ENCODE measurements around the gene ARID3A.
"Not testable (repeated sequence)": the region's sequence is repeated elsewhere in the genome, so short reads cannot be mapped to it uniquely, and the experiment has no call there.

Gene ARID3A

GRCh38 chr19:925526-926322, at the start of gene ARID3A:
TSS of gene ARID3A (plus strand) at chr19:926035. CDS start at chr19:929529, 3,494 bp downstream.
- peak; percentile 52 to 89 (median 68) for DNase-seq

- no peak for DNase-seq
Observed at GRCh38 chr19:876089-876488, 49.7 kb upstream of the ARID3A start.

DNA sequence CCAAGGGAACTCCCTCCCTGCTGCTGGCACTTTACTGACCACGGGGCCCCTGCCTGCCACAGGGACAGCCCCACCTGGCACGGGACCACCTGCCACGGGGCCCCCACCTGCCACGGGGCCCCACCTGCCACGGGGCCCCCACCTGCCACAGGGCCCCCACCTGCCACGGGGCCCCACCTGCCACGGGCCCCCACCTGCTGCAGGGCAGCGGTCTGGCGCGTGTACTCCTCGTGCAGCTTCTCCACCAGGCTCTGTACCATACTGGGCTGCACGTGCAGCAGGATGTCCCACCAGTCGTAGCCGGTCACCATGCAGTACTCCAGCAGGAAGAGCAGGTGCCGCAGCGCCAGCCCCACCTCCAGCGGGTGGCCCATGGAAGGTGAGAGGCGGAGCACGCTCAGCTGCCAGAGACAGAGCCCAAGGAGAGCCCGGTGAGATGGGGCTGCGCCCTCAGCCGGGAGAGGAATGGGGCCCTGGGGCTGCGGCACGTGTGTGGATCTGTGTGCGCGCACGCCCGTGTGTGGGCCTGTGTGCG, 49.0 kb upstream of the ARID3A start:
- no peak for DNase-seq

DNA sequence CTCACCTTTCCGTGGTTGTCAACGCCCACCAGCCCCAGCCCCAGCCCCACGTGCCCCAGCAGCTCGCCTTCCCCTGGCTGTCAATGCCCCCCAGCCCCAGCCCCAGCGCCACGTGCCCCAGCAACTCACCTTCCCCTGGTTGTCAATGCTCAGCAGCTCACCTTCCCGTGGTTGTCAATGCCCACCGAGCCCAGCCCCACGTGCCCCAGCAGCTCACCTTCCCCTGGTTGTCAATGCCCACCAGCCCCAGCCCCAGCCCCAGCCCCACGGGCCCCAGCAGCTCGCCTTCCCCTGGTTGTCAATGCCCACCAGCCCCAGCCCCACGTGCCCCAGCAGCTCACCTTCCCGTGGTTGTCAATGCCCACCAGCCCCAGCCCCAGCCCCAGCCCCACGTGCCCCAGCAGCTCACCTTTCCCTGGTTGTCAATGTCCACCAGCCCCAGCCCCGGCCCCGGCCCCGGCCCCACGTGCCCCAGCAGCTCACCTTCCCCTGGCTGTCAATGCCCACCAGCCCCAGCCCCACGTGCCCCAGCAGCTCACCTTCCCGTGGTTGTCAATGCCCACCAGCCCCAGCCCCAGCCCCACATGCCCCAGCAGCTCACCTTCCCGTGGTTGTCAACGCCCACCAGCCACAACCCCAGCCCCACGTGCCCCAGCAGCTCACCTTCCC, 47.7 kb upstream of the ARID3A start:
- DNase-seq, result not testable (repeated sequence)

DNA sequence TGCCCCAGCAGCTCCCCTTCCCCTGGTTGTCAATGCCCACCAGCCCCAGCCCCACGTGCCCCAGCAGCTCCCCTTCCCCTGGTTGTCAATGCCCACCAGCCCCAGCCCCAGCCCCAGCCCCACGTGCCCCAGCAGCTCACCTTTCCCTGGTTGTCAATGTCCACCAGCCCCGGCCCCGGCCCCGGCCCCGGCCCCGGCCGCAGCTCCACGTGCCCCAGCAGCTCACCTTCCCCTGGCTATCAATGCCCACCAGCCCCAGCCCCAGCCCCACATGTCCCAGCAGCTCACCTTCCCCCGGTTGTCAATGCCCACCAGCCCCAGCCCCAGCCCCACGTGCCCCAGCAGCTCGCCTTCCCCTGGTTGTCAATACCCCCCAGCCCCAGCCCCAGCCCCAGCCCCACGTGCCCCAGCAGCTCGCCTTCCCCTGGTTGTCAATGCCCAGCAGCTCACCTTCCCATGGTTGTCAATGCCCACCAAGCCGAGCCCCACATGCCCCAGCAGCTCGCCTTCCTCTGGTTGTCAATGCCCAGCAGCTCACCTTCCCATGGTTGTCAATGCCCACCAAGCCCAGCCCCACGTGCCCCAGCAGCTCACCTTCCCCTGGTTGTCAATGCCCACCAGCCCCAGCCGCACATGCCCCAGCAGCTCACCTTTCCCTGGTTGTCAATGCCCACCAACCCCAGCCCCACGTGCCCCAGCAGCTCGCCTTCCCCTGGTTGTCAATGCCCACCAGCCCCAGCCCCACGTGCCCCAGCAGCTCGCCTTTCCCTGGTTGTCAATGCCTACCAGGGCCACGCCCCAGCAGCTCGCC, 46.9 kb upstream of the ARID3A start:
- DNase-seq, result not testable (repeated sequence)

DNA sequence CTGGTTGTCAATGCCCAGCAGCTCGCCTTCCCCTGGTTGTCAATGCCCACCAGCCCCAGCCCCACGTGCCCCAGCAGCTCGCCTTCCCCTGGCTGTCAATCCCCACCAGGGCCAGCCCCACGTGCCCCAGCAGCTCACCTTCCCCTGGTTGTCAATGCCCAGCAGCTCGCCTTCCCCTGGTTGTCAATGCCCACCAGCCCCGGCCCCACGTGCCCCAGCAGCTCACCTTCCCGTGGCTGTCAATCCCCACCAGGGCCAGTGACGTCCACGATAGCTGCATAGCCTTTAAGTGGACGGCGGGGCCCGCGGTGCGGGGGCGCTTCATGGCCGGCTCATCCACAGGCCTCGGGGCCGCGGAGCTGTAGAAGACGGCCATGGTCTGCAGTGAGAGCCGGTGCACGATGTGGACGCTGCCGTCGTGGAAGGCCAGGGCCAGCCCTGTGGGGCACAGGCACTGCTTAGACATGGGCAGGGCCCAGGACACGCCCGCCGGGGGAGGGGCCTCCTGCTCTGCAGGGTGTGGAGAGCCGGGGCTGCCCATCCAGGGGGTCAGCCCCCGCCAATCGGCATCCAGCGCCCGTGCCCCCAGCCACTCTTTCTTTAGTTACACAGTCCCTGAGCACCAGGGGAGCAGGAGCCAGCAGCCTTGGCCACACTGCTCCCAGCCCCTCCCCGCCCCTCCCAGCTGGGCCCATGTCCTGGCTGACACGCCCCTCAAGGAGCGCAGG, 46.0 kb upstream of the ARID3A start:
- DNase-seq, result no peak

- DNase-seq, result no peak
Observed at GRCh38 chr19:881385-882071, 44.3 kb upstream of the ARID3A start.

DNA sequence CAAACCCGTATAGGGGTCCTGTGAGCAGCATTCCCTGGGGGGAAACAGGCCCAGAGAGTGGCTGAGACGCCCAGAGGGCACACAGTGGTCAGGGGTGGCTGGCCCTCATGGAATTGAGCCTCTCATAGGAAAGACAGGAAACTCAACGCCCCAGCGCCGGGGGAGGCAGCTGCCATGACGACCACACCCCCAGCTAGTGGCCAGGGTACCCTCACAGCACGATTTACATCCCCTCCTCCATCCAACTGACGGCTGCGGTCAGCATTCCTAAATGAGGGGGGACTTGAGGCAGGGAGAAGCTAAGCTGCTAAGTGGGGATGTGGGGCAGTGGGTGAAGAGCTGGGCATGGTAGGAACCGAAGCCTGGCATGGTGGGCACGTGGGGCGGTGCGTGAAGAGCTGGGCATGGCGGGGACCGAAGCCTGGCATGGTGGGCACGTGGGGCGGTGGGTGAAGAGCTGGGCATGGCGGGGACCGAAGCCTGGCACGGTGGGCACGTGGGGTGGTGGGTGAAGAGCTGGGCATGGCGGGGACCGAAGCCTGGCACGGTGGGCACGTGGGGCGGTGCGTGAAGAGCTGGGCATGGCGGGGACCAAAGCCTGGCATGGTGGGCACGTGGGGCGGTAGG, 42.9 kb upstream of the ARID3A start:
- DNase-seq, result no peak

DNA sequence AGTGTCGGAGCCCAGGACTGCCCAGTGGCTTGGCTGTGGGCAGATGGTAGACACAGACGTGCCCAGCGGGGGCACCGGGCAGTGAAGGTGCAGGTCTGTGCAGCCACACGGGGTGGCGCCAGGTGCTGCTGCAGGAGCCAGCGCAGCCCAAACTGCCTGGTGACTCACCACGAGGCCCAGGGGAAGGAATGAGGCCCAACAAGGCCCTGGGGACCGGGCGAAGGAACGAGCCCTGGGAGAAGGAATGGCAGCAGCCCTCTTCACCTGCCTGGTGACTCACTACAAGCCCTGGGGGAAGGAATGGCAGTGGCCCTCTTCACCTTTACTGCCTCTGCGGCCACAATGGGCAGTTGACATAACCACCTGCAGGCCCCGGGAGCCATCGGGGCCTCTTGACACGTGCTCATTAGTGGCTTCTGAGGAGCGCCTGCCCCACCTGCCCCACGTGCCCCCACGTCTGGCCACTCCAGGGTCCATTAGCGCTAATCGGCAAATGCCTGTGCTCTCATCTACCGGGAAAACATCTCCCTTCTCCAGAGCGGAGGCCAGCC, 42.1 kb upstream of the ARID3A start:
- no peak for DNase-seq

- no peak for DNase-seq
Observed at GRCh38 chr19:884420-885211, 41.2 kb upstream of the ARID3A start.

GRCh38 chr19:885536-886224, 40.2 kb upstream of the ARID3A start:
- DNase-seq, result no peak

GRCh38 chr19:887072-887471, 38.8 kb upstream of the ARID3A start:
- no peak for DNase-seq

DNA sequence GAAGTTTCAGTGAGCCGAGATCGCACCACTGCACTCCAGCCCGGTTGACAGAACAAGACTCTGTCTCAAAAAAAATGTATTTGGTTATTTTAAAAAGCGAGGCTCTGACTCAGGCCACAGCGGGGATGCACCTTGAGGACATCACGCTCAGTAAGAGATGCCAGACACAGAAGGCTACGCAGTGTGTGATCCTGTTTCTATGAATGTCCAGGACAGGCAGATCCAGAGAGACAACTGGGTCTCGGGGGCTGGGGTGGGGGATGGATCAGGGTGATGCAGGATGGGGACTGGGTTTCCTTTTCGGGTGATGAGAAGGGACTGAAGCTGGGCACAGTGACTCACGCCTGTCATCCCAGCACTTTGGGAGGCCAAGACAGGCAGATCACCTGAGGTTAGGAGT, 38.2 kb upstream of the ARID3A start:
- DNase-seq, result no peak

DNA sequence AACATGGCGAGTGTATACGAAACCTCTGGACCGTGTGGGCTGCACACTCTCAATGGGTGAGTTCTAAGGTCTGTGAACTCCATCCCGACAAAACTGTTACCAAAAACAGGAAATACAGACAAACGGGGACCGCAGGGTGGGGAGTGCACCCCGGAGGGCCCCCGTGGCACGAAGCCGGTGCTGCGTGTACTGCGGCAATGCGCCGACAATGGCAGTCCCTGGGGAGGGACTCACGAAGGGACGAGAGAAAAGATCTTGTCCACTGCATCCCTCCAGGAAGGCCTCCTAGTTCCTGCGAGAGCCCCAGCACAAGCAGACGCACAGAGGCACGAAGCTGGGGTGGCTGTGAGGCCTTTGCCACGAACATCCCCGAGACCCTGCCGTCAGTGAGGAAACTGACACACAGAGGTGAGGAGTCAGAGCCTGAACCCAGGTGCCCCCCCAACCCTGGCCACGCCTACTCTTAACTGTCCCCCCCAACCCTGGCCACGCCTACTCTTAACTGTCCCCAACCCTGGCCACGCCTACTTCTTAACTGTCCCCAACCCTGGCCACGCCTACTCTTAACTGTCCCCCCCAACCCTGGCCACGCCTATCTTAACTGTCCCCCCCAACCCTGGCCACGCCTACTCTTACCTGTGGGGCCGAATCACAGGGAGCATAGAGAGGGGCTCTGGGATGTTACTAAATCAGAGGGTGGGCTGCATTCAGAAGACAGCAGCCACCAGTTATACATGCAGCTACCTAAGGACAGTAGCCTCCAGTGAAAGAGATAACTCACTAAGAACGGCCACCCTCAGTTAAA, 37.1 kb upstream of the ARID3A start:
- DNase-seq, result peak in 5 of 6 experiments; percentile 25 to 53 (median 31)

GRCh38 chr19:889662-890295, 36.1 kb upstream of the ARID3A start:
- no peak for DNase-seq

- no peak for DNase-seq
Observed at GRCh38 chr19:890831-891230, 35.0 kb upstream of the ARID3A start.

DNA sequence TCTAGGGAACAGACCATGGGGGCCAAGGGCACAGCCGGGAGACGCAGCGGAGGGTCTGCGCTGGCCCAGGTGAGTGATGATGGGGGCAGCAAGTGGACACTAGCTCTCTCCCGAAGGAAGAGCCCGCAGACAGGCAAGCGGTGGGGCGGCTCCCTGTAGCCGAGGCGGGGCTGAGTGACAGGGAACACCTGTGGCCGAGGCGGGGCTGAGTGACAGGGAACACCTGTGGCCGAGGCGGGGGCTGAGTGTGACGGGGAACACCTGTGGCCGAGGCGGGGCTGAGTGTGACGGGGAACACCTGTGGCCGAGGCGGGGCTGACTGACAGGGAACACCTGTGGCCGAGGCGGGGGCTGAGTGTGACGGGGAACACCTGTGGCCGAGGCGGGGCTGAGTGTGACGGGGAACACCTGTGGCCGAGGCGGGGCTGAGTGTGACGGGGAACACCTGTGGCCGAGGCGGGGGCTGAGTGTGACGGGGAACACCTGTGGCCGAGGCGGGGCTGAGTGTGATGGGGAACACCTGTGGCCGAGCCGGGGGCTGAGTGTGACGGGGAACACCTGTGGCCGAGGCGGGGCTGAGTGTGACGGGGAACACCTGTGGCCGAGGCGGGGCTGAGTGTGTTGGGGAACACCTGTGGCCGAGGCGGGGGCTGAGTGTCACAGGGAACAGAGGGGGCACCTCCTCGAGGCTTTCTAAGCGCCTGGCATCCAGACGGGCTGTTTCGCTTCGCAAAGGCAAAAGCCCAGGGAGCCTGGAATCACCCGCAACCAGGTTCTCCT, 34.2 kb upstream of the ARID3A start:
- DNase-seq, result not testable (repeated sequence)

Data from stimulated activated naive CD4-positive, alpha-beta T cell (primary cell).